Activated naive CD4-positive, alpha-beta T cell treated with Interleukin-2 at 50 U/mL for 16 hours (primary cell): ENCODE data around the gene MTMR1.

ENCODE experiments used
- DNase-seq: peaks from one replicate; pipeline ENCODE4 v3.0.0-alpha.2; 2020

MTMR1 gene

GRCh38 chrX:150805736-150806135 is 112.5 kb downstream of the MTMR1 start:
- DNase-seq = no peak

GRCh38 chrX:150806827-150807226 is 113.6 kb downstream of the MTMR1 start:
- DNase-seq = no peak

- DNase-seq = no peak
Measured at GRCh38 chrX:150813922-150814321, 120.7 kb downstream of the MTMR1 start.
